ENCODE results near the gene PPP1R3D. TPM values are rescaled to one million over a fixed set of nuclear protein-coding genes. Genes with fewer than 3 reads are reported as not detected.
"Not testable (repeated sequence)": the region's sequence is repeated elsewhere in the genome, so short reads cannot be mapped to it uniquely, and the experiment has no call there.

The PPP1R3D gene
- total RNA-seq, 1 donor from 2014 or later = 3.2 TPM

DNA sequence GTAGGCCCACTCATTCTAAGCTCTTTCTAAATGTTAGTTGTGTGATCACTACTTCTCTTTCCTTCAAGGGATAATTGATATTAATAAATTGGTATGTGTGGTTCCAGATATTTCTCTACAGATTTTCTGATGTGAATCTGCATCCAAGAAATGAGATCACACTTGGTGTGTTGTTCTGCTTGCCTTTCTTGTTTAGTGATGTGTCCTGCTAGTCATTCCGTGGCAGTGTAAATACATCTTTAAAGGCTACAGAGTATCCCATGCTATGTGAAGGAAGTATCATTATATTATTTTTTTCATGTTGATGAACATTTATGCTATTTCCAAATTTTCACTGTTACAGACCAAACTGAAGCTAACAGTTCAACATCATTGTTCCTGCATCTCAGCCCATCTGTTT lies 31.3 kb upstream of the PPP1R3D start:
- Histone ChIP-seq H3K36me3 (no peaks in the 10 kb centered on the region), H3K27ac (no peak overlapping the region), H3K27me3 (no peaks in the 10 kb centered on the region), H3K4me1 (no peaks in the 10 kb centered on the region), H3K4me3 (no peak overlapping the region), H3K9me3 (no peaks in the 10 kb centered on the region)
- DNase-seq (ENCODE audit: low spot score in 2 of 2) = no peak
- intact Hi-C loops (cut with DNase I) = no loop called here
- no peak for TF ChIP-seq CTCF (IDR thresholded peaks at IDR 0.05)

- no peak for DNase-seq (ENCODE audit: low spot score in 2 of 2)
- Histone ChIP-seq H3K4me1 (no peaks in the 10 kb centered on the region), H3K4me3 (no peak overlapping the region), H3K36me3 (no peaks in the 10 kb centered on the region), H3K27ac (no peak overlapping the region), H3K27me3 (no peaks in the 10 kb centered on the region), H3K9me3 (no peaks in the 10 kb centered on the region)
- no peak for TF ChIP-seq CTCF (IDR thresholded peaks at IDR 0.05)
- intact Hi-C loops (cut with DNase I) = no loop called here
Measured at GRCh38 chr20:59966428-59966827, 26.3 kb upstream of the PPP1R3D start.

DNA sequence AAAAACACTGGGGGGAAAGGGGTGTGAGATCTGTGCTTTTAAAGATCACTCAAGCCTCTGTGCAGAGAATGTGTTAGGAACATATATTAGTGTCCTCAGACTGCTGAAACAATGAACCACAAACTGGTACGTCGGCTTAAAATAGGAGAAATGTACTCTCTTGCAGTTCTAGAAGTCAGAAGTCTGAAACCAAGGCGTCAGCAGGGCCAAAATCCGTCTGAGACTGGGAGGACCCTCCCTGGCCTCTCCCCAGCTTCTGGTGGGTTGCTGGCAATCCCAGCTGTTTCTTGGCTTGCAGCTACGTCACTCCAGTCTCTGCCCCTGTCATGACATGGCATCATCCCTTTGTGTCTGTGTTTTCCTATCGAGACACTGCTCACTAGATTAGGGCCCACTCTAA lies 22.1 kb upstream of the PPP1R3D start:
- Histone ChIP-seq H3K27me3 (no peaks in the 10 kb centered on the region), H3K4me1 (no peaks in the 10 kb centered on the region), H3K9me3 (no peaks in the 10 kb centered on the region), H3K36me3 (no peaks in the 10 kb centered on the region), H3K27ac (no peak overlapping the region), H3K4me3 (no peak overlapping the region)
- no peak for DNase-seq (ENCODE audit: low spot score in 2 of 2)
- no peak for TF ChIP-seq CTCF (IDR thresholded peaks at IDR 0.05)
- intact Hi-C loops (cut with DNase I) = no loop called here

- no peak overlapping the region for H3K27ac ChIP-seq
- H3K4me3 ChIP-seq = no peak overlapping the region
- no peak for TF ChIP-seq CTCF (IDR thresholded peaks at IDR 0.05)
- H3K9me3 ChIP-seq = no peaks in the 10 kb centered on the region
- intact Hi-C loops (cut with DNase I) = no loop called here
- H3K27me3 ChIP-seq = no peaks in the 10 kb centered on the region
- DNase-seq (ENCODE audit: low spot score in 2 of 2) = no peak
- no peaks in the 10 kb centered on the region for H3K4me1 ChIP-seq
- no peaks in the 10 kb centered on the region for H3K36me3 ChIP-seq
Measured at GRCh38 chr20:59961423-59961822, 21.3 kb upstream of the PPP1R3D start.

DNA sequence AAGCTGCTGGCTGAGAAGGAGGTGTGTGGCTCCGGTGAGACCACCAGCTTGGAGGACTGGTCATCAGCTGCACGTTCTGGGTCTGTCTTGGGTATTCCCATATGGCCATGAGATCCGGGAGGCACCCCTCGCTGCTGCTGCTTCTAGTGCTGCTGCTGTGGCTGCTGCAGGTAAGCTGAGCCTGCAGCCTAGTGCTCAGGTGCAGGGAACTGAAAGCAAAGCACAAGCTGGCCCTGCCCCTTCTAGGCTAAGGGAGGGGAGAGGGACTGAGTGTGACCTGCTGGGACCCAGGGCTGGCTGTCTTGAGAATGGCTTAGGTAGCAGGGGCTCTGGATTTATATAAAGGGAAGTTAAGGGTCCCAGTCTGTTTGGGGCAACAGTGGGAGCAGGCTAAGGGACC lies 18.5 kb upstream of the PPP1R3D start:
- no peak for DNase-seq (ENCODE audit: low spot score in 2 of 2)
- H3K27me3 ChIP-seq = no peaks in the 10 kb centered on the region
- no peak for TF ChIP-seq CTCF (IDR thresholded peaks at IDR 0.05)
- H3K27ac ChIP-seq = no peak overlapping the region
- H3K4me1 ChIP-seq = no peaks in the 10 kb centered on the region
- H3K9me3 ChIP-seq = no peaks in the 10 kb centered on the region
- H3K4me3 ChIP-seq = no peak overlapping the region
- intact Hi-C loops (cut with DNase I) = no loop called here
- no peaks in the 10 kb centered on the region for H3K36me3 ChIP-seq

DNA sequence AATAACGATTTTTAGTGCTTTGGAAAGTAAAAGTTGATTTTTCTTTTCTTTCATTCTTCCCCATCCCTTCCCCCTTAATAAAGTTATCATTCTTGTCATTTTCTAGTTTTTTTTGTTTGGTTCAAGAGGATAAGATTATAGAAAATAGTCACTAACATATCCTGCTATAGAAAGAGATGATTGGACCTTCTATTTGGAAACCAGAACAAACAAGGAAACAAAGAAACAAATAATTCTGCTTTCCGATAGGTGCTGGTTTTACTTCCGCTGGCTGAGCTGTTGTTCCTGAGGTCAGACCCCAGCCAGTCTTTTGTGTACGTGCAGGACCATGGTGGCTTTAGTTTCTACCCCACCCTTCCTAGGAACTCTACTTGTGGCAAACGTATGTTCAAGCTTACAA lies 18.0 kb upstream of the PPP1R3D start, which contains the start of gene CDH26:
Gene CDH26 (plus strand): TSS at position 301 of the 400 bp plus-strand sequence. CDS start 304 bp downstream, outside the sequence.
- DNase-seq (ENCODE audit: low spot score in 2 of 2) = no peak
- Histone ChIP-seq H3K27me3 (no peaks in the 10 kb centered on the region), H3K9me3 (no peaks in the 10 kb centered on the region), H3K36me3 (no peaks in the 10 kb centered on the region), H3K4me3 (no peak within 1 kb of the TSS), H3K27ac (no peak within 1 kb of the TSS), H3K4me1 (no peaks in the 10 kb centered on the region)
- intact Hi-C loops (cut with DNase I) = no loop called here
- no peak for TF ChIP-seq CTCF (IDR thresholded peaks at IDR 0.05)

- H3K36me3 ChIP-seq; H3K4me3 ChIP-seq; intact Hi-C loops (cut with DNase I); H3K27ac ChIP-seq; H3K9me3 ChIP-seq; H3K4me1 ChIP-seq; H3K27me3 ChIP-seq; DNase-seq (ENCODE audit: low spot score in 2 of 2): not testable (repeated sequence)
Measured at GRCh38 chr20:59957568-59957967, 17.5 kb upstream of the PPP1R3D start.
